Epidermal melanocyte (primary cell): ENCODE data around the gene PRIM2.
"Not testable (repeated sequence)": the region's sequence is repeated elsewhere in the genome, so short reads cannot be mapped to it uniquely, and the experiment has no call there.

Experiments used
- DNase-seq: peaks from one replicate; pipeline ENCODE4 v3.0.0; 2011; ENCODE audit warnings: low spot score; ENCODE audit not compliant: insufficient read length

PRIM2 gene

DNA sequence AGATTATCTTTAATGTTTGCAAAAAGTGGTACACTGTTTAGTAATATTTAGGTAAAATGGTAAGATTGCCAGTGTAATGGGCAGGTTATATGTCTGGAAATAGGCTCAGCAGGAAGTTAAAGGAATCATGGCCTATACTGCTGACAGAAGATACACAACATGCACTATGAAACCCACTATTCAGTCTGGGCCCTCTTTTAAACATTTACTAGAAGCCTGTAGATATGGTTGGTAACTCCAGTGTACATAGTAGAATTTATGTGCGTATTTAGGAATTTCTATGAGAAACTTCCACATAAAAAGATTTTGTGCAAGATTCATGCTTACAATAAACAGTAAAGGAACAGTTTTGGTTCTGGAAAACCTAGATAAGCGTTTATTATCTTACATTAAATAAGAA, 178.8 kb downstream of the PRIM2 start:
- DNase-seq = not testable (repeated sequence)

GRCh38 chr6:57500368-57501021, 183.1 kb downstream of the PRIM2 start:
- not testable (repeated sequence) for DNase-seq

DNA sequence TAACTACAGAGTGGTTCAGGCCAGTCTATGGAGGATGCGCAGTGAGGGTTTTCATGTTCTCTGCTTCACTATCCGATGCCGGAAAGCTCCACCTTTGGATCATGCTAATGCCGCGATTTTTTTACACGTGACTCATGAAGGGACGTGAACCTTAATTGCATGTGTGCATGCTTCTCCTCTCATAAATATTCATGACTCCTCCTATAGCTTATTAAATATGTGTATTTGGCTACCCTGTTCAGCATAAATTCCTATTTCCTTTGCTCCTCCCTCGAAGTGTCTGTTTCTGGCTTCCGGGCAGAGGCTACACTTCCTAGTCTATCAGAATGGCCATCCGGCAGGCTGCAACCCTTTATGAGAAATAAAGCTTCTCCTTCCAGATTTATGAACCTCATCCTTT, 185.0 kb downstream of the PRIM2 start:
- not testable (repeated sequence) for DNase-seq

DNA sequence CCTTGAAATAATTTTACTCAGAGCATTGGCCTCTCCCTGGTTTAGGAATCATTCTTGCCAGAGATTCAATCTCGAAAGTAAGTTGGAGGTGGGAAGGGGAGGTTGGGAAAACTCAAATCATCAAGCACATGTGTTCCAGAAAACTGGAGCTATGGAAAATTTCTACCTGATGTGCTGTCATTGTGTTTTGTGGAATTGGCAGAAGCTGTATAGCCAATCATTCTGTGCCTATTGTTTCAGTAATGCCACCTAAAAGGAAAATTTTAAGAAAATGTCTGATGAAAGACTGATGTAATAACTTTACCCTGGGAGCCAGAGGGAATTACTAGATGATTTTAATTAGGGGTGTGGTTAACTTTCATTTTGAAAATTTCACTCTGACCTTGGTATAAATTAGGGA, 187.8 kb downstream of the PRIM2 start:
- DNase-seq = not testable (repeated sequence)

- DNase-seq = not testable (repeated sequence)
Measured at GRCh38 chr6:57510390-57510789, 193.0 kb downstream of the PRIM2 start.

- DNase-seq = not testable (repeated sequence)
Measured at GRCh38 chr6:57515171-57515570, 197.7 kb downstream of the PRIM2 start.

DNA sequence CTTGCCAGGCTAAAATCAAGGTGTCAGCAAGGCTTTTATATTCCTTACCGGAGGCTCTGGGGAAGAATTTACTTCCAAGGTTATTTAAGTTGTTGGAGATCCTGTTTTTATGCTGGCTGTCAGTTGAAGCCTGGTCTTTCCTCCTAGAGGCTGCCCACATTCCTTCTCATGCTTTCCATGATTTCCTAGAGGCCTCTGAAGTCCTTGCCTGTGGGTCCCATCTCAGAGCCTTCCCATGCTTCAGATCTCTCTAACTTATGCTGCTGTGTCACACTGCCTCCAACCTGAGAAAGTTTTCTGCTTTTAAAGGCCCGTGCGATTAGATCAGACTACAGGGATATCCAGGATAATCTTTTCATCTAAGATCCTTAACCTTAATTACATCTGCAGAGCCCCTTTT, 198.4 kb downstream of the PRIM2 start:
- not testable (repeated sequence) for DNase-seq

DNA sequence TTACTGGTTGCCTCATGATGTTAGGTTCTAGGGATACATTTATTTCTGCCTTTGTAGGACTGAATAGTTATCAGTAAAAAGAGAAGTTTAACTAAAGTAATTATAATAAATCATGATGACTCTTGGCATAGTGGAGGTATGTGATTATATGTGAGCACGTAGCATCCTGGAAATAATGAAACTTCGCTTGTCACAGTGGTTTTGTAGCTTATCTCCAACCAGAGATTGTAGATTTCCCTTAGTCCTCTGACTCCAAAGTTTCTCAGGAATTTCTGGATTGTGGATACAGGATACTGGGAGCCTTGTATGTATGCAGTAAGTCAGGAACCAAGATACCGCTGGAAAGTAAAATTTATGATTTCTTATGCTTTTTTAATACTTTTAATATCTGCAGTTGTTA, 199.3 kb downstream of the PRIM2 start:
- not testable (repeated sequence) for DNase-seq

- not testable (repeated sequence) for DNase-seq
Measured at GRCh38 chr6:57519198-57519597, 201.8 kb downstream of the PRIM2 start.

- DNase-seq = not testable (repeated sequence)
Measured at GRCh38 chr6:57521085-57521484, 203.7 kb downstream of the PRIM2 start.

DNA sequence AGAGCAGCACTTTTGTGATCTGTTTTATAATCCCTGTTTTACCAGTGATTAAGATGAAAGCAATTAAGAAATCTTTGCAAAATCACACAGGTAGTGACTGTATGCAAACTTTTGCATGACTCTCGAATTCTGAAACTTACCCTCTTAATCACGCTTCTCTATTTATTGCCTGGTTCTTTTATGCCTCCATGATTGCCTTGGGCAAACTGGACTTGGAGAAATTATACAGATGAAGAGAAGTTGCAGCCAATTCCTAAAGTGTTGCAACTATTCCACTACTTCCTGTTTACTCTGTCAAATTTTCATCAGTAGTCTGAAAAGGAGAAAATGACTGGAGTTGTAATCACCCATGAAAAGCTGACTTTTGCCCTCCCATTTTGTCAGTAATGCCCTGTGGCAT, 205.8 kb downstream of the PRIM2 start:
- not testable (repeated sequence) for DNase-seq

- DNase-seq = not testable (repeated sequence)
Measured at GRCh38 chr6:57529755-57530154, 212.3 kb downstream of the PRIM2 start.

- peak; percentile 9 for DNase-seq
Measured at GRCh38 chr6:57532660-57533059, 215.2 kb downstream of the PRIM2 start.

DNA sequence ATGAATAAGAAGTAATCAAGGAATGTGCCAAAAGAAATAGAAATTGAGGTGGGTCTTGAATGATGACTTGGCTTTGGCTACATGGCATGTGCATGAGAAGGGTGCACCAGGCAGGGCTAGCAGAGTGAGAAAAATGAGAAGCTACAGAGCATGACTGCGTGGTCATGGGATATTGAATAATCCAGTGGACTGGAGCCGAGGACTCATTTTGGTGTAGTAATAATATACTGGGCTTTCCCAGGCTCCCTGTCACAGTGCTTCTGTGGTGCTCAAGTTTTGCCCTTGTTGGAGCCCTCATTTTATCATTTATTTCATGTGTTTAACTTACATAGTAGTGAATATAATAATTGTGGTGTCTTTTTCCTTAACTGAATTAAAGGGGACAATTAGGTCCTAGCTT, 217.7 kb downstream of the PRIM2 start:
- not testable (repeated sequence) for DNase-seq

DNA sequence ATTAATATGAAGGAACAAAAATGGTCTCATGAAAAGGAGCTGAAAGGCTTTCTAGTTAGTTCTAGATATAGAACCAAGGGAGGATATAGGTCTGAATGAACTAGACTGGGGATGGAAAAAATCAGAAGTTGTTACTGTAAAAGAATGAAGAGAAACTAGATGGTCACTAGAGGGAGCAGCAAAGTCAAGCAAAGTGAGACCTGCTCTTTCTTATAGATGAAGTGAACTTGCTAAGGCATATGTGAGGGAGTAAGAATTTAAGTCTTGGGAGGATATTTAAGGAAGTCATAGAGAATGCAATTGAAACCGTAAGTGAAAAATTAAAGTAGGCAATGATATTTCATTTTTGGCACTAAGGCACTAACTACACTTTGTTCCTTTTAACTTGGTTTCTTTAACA, 218.6 kb downstream of the PRIM2 start:
- peak; percentile 13 for DNase-seq

DNA sequence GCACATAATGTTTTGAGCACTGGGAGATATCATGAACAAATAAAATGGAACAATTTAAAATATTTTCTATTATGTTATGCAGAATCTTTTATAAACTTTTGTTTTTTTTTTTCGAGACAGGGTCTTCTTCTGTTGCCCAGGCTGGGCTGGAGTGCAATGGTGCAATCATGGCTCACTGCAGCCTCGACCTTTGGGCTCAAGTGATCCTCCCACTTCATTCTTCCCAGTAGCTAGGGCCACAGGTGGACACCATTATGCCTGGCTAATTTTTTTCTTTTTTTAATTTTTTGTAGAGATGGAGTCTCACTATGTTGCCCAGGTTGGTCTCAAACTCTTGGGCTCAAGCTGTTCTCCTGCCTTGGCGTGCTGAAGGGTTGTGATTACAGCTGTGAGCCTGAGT, 220.5 kb downstream of the PRIM2 start:
- not testable (repeated sequence) for DNase-seq

GRCh38 chr6:57551961-57552360, 234.5 kb downstream of the PRIM2 start:
- DNase-seq = not testable (repeated sequence)

- DNase-seq = not testable (repeated sequence)
Measured at GRCh38 chr6:57557855-57558254, 240.4 kb downstream of the PRIM2 start.

DNA sequence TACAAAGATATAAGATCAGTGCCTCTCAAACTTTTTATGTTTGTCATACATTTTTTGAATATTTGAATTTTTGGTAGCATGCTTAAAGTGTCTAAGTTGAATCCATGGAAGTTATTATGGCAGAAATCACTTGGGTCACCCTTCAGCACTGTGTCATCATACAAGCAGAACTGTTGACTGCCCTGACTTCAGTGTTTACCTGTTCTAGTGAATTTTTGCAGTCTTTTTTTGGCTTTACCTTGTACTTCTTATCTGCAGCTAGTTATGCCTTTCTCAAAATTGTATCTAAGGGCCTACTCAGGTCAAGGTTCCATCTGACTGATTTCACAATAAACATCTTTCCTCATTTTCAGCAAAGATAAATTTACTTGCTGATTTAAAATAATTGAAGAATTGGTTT, 241.7 kb downstream of the PRIM2 start:
- DNase-seq = not testable (repeated sequence)

- DNase-seq = not testable (repeated sequence)
Measured at GRCh38 chr6:57562233-57562632, 244.8 kb downstream of the PRIM2 start.

GRCh38 chr6:57572119-57572518, 254.7 kb downstream of the PRIM2 start:
- DNase-seq = not testable (repeated sequence)

- DNase-seq = not testable (repeated sequence)
Measured at GRCh38 chr6:57572844-57573243, 255.4 kb downstream of the PRIM2 start.

GRCh38 chr6:57577023-57577422, 259.6 kb downstream of the PRIM2 start:
- DNase-seq = not testable (repeated sequence)
